GM12878 (cell line): ENCODE measurements around the gene IFITM1. TPM values are rescaled to one million over a fixed set of nuclear protein-coding genes. Genes with fewer than 3 reads are reported as not detected.
A peak's percentile ranks its signal among the peaks of the same experiment; 100 is the strongest.

Source experiments
- ATAC-seq: fragments of 200-7000 bp; cut with Tn5 transposase; 3 replicates; pipeline ENCODE4 v1.9.1; 2020; ENCODE audit warnings: mild to moderate bottlenecking, moderate library complexity
- BruUV-seq: library from RNA; stranded (reverse); fragments of 400-500 nt; replicated peaks from 2 replicates; lab custom pipeline; 2021; lab: Mats Ljungman, UMichigan
- CTCF ChIA-PET: fragments of 300-600 bp; sonication (Branson Sonifier 250); formaldehyde crosslinking; extraction: SDS; loops from one replicate; lab custom pipeline; 2021; ENCODE audit warnings: inconsistent platforms; lab: Yijun Ruan, JAX
- POLR2A ChIA-PET: fragments of 350-600 bp; formaldehyde crosslinking; extraction: SDS; loops from one replicate; lab custom pipeline; 2021; ENCODE audit warnings: inconsistent platforms; lab: Charles Lee
- RAD21 ChIA-PET: fragments of 300-600 bp; sonication (Branson Sonifier 250); formaldehyde crosslinking; loops from one replicate; lab custom pipeline; 2023; ENCODE audit warnings: antibody characterized with exemption; ENCODE audit not compliant: unreplicated experiment; lab: Charles Lee
- SMC1A ChIA-PET: fragments of 300-600 bp; sonication (Branson Sonifier 250); formaldehyde crosslinking; loops from one replicate; lab custom pipeline; 2023; ENCODE audit not compliant: unreplicated experiment, uncharacterized antibody; lab: Charles Lee
- DNase-seq: peaks from one replicate; pipeline ENCODE4 v3.0.0-alpha.2; 2011; ENCODE audit warnings: low read depth, low spot score
- FAIRE-seq: peaks from 3 replicates; lab custom pipeline; 2011; peaks lifted over from hg19 to GRCh38; lab: Jason Lieb, UNC
- H2AFZ ChIP-seq: 2 replicates; pipeline ENCODE4 v1.6.0; 2011; ENCODE audit warnings: low read depth, low read length, control low read depth; ENCODE audit not compliant: control insufficient read depth
- H3K27ac ChIP-seq: 2 replicates; pipeline ENCODE4 v1.5.1; 2011; ENCODE audit warnings: control low read depth; ENCODE audit not compliant: control insufficient read depth, insufficient read depth
- H3K27me3 ChIP-seq, 2 experiments: replicated peaks in 1 of 2; 2 replicates each; pipeline versions ENCODE4 v1.6.0 to v1.6.1; 2011; ENCODE audit warnings: low read length in 1 of 2; ENCODE audit not compliant: control insufficient read depth in 2 of 2, insufficient read depth in 2 of 2
- H3K36me3 ChIP-seq, 2 experiments: 2 replicates each; pipeline ENCODE4 v1.5.1; 2011; ENCODE audit warnings: low read length in 1 of 2; ENCODE audit not compliant: control insufficient read depth in 2 of 2, insufficient read depth in 2 of 2
- H3K4me1 ChIP-seq: 2 replicates; pipeline ENCODE4 v1.6.1; 2011; ENCODE audit warnings: mild to moderate bottlenecking, low read length, moderate library complexity, mixed read lengths; ENCODE audit not compliant: control insufficient read depth, insufficient read depth
- H3K4me2 ChIP-seq: 2 replicates; pipeline ENCODE4 v1.6.0; 2011; ENCODE audit warnings: control low read depth; ENCODE audit not compliant: control insufficient read depth, insufficient read depth
- H3K4me3 ChIP-seq: fragments of 200-600 bp; sonication (generic); 2 replicates; pipeline ENCODE4 v1.5.1; 2016
- H3K79me2 ChIP-seq: 2 replicates; pipeline ENCODE4 v1.6.0; 2011; ENCODE audit warnings: low read length; ENCODE audit not compliant: control insufficient read depth, insufficient read depth
- H3K9ac ChIP-seq: 2 replicates; pipeline ENCODE4 v1.8.0; 2011; ENCODE audit warnings: low read length, control low read depth, mixed read lengths; ENCODE audit not compliant: control insufficient read depth, insufficient read depth
- H3K9me3 ChIP-seq: replicated peaks from 3 replicates; pipeline ENCODE4 v1.5.1; 2011; ENCODE audit warnings: mild to moderate bottlenecking, low read length; ENCODE audit not compliant: control insufficient read depth, insufficient read depth
- H4K20me1 ChIP-seq: 2 replicates; pipeline ENCODE4 v1.6.0; 2011; ENCODE audit not compliant: control insufficient read depth, insufficient read depth
- CHD2 ChIP-seq: IDR thresholded peaks from 2 replicates; pipeline ENCODE4 v1.6.1; 2011; ENCODE audit warnings: low read depth, low read length, improper control_type of control experiment, borderline replicate concordance
- MAX ChIP-seq: IDR thresholded peaks from 2 replicates; pipeline ENCODE4 v1.6.1; 2012; ENCODE audit warnings: low read depth, low read length, improper control_type of control experiment
- RAD21 ChIP-seq: IDR thresholded peaks from 2 replicates; pipeline ENCODE4 v1.6.1; 2011; ENCODE audit warnings: mild to moderate bottlenecking, low read depth, low read length, moderate library complexity; ENCODE audit not compliant: insufficient read depth
- RAD51 ChIP-seq: fragments of 450-650 bp; IDR thresholded peaks from 2 replicates; pipeline ENCODE4 v1.6.1; 2016; ENCODE audit warnings: moderate library complexity, mild to moderate bottlenecking, inconsistent platforms
- TAF1 ChIP-seq: IDR thresholded peaks from 2 replicates; pipeline ENCODE4 v1.6.1; 2011; ENCODE audit warnings: mild to moderate bottlenecking, low read depth, low read length, borderline replicate concordance
- ZNF274 ChIP-seq: IDR thresholded peaks from one replicate; pipeline ENCODE4 v1.8.0; 2011; ENCODE audit not compliant: insufficient read length, insufficient read depth
- WGBS: methylation state at CpG from one replicate; pipeline ENCODE4 v1.1.6; 2016; ENCODE audit warnings: low lambda C conversion rate; ENCODE audit not compliant: insufficient replicate concordance, insufficient coverage; ENCODE audit errors: missing lambda C conversion rate; 5-methylcytosine and 5-hydroxymethylcytosine counted together
- in situ Hi-C: fragments of 300-500 bp; cut with MboI; formaldehyde crosslinking; loops from 9 replicates; pipeline ENCODE4 v1.14.3; 2018; ENCODE audit warnings: mixed read lengths
- intact Hi-C: fragments of 100-400 bp; cut with micrococcal nuclease; formaldehyde crosslinking; loops from one replicate; pipeline ENCODE4 v1.14.2; 2022; ENCODE audit not compliant: unreplicated experiment
- polyA plus RNA-seq, 11 experiments: library from polyadenylated mRNA; depleted of rRNA in 4 of 11; unstranded in 6 of 11; stranded (reverse) in 5 of 11; fragments of >200 nt; fragmentation: Nextera tagmentation in 4 of 11; fragmentation: Illumina TruSeq in 1 of 11; extraction: Ambion mirVana in 4 of 11; extraction: Trizol in 1 of 11; gene quantifications; 1 replicate in 1 of 11; 2 replicates in 10 of 11; pipeline versions ENCODE4 v1.2.1 to v1.2.3, GENCODE V29; 2011 to 2016; ENCODE audit warnings: inconsistent platforms in 2 of 11, missing spikeins in 2 of 11, low read depth in 1 of 11
- total RNA-seq, 4 experiments: library from RNA; depleted of rRNA in 3 of 4; stranded (reverse); fragments of >200 nt in 3 of 4; fragmentation: Illumina TruSeq in 1 of 4; extraction: Trizol in 1 of 4; gene quantifications; 2 replicates each; pipeline versions ENCODE4 v1.2.1 to v1.2.3, GENCODE V29; 2013 to 2021
- TF ChIP-seq, protein P1 (sequence below): IDR thresholded peaks from 2 replicates; pipeline ENCODE4 v1.6.1; 2011; ENCODE audit warnings: borderline replicate concordance, low read depth, mild to moderate bottlenecking, moderate library complexity, low read length; ENCODE audit not compliant: insufficient read depth, poor library complexity, severe bottlenecking
- TF ChIP-seq, protein P2 (sequence below): fragments of 450-650 bp; IDR thresholded peaks from 2 replicates; pipeline ENCODE4 v1.6.1; 2017; ENCODE audit warnings: antibody characterized with exemption, mild to moderate bottlenecking, moderate library complexity

Gene IFITM1
- total and polyA plus RNA-seq, 10 of the 15 experiments (the other 5 are each of a cell fraction or from before 2014, with no cell fraction given) = 396 to 2,788 (median 607) TPM

- POLR2A ChIA-PET = interaction anchor here (0.7 to 6.0 kb wide), 8 partner anchors 9 to 88 kb away, joined by 3 to 86 read pairs (median 8); no protein-coding TSS in a partner anchor
- TF ChIP-seq, protein P1, sequence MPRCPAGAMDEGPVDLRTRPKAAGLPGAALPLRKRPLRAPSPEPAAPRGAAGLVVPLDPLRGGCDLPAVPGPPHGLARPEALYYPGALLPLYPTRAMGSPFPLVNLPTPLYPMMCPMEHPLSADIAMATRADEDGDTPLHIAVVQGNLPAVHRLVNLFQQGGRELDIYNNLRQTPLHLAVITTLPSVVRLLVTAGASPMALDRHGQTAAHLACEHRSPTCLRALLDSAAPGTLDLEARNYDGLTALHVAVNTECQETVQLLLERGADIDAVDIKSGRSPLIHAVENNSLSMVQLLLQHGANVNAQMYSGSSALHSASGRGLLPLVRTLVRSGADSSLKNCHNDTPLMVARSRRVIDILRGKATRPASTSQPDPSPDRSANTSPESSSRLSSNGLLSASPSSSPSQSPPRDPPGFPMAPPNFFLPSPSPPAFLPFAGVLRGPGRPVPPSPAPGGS = no peak
- TF ChIP-seq RAD51 (no peak), ZNF274 (no peak), CHD2 (no peak), RAD21 (no peak), MAX (no peak; the same call in 1 of the 2 replicates), TAF1 (no peak)
- TF ChIP-seq, protein P2, sequence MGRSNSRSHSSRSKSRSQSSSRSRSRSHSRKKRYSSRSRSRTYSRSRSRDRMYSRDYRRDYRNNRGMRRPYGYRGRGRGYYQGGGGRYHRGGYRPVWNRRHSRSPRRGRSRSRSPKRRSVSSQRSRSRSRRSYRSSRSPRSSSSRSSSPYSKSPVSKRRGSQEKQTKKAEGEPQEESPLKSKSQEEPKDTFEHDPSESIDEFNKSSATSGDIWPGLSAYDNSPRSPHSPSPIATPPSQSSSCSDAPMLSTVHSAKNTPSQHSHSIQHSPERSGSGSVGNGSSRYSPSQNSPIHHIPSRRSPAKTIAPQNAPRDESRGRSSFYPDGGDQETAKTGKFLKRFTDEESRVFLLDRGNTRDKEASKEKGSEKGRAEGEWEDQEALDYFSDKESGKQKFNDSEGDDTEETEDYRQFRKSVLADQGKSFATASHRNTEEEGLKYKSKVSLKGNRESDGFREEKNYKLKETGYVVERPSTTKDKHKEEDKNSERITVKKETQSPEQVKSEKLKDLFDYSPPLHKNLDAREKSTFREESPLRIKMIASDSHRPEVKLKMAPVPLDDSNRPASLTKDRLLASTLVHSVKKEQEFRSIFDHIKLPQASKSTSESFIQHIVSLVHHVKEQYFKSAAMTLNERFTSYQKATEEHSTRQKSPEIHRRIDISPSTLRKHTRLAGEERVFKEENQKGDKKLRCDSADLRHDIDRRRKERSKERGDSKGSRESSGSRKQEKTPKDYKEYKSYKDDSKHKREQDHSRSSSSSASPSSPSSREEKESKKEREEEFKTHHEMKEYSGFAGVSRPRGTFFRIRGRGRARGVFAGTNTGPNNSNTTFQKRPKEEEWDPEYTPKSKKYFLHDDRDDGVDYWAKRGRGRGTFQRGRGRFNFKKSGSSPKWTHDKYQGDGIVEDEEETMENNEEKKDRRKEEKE = no peak
- Histone ChIP-seq H3K4me1 (peaks cover 43% of the 10 kb centered on the region), H2AFZ (peak overlapping the region; percentile 80), H3K4me2 (peak overlapping the region; percentile 100), H3K9me3 (no peaks in the 10 kb centered on the region), H3K27ac (peak overlapping the region; percentile 100), H4K20me1 (no peaks in the 10 kb centered on the region), H3K27me3 (no peaks in the 10 kb centered on the region), H3K9ac (peak overlapping the region; percentile 98), H3K36me3 (no peaks in the 10 kb centered on the region), H3K79me2 (peaks cover 4% of the 10 kb centered on the region), H3K4me3 (peak overlapping the region; percentile 56)
- SMC1A ChIA-PET = interaction anchor here (1.0 to 1.8 kb wide), 2 partner anchors 21 to 29 kb away, joined by 3 to 18 read pairs; no protein-coding TSS in a partner anchor
- CTCF ChIA-PET = interaction anchor here (1.6 to 5.3 kb wide), 3 partner anchors 10 to 29 kb away, joined by 4 to 43 read pairs (median 10); no protein-coding TSS in a partner anchor
- RAD21 ChIA-PET = interaction anchor here (1.5 to 5.2 kb wide), 7 partner anchors 9 to 29 kb away, joined by 3 to 68 read pairs (median 7); no protein-coding TSS in a partner anchor
- WGBS = 88% methylated on average over 30 of the region's 30 CpGs
- FAIRE-seq (peak; percentile 47), DNase-seq (no peak), ATAC-seq (no peak)
- no TSS peak for BruUV-seq
- intact Hi-C loops (no loop called here), in situ Hi-C loops (no loop called here)
Measured at GRCh38 chr11:325796-326591, 12.2 kb downstream of the IFITM1 start.
